Fibroblast of the aortic adventitia (primary cell): Measurements from ENCODE around the gene MYADM. TPM values are rescaled to one million over a fixed set of nuclear protein-coding genes. Genes with fewer than 3 reads are reported as not detected.

Source experiments
- DNase-seq: peaks from one replicate; pipeline ENCODE4 v3.0.0-alpha.2; 2010; ENCODE audit warnings: low read depth
- H3K4me3 ChIP-seq: 2 replicates; pipeline ENCODE4 v1.5.1; 2011; ENCODE audit warnings: low read depth, mild to moderate bottlenecking, control low read depth, low read length, moderate library complexity
- total RNA-seq: library from RNA; depleted of rRNA; stranded (reverse); fragments of >200 nt; gene quantifications from 2 replicates; pipeline ENCODE4 v1.2.3, GENCODE V29; 2012; ENCODE audit warnings: low replicate concordance
- TF ChIP-seq, protein P1 (sequence below): IDR thresholded peaks from 2 replicates; pipeline ENCODE4 v1.5.1; 2011; ENCODE audit warnings: mild to moderate bottlenecking, low read length, control low read depth, inconsistent platforms; ENCODE audit not compliant: insufficient read depth

The MYADM gene
- total RNA-seq, 1 donor = 30.2 TPM

DNA sequence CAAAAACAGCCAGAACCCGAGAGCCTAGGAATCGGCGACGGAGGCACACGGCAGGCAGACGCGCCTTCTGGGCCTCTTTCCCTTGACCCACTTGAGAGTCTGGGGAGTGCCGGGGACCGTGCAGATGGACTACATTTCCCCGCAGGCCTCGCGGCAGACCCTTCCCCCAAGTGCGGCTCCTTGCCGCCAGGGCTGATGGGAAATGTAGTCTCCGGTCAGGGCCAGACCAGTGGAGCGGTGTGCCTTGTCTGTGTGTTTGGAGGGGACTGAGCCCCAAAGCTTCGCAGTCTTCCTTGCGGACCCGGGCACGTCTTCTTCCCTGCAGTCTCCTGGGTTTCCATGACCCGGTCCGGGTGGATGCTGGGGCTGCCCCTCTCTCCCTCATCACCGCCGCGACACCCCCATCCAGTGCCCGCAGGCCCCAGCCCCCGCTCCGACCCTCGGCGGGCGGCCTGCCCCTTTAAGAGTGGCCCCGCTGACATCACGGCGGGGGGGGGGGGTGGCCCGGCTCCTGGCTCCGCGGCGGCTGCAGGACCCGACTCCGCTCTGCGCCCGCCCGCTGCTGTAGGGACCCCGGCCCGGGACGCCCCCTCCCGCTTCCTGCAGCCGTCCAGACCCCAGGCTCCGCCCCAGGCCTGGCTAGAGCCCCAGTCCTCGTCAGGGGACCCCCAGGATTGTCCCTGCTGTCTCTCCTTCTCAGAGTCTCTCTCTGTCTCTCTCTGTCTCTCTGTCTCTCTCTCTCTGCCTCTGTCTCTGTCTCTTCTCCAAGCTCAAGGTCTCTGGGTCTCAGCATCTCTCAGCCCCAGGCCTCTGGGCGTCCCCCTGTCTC is 40.6 kb downstream of the MYADM start:
- TF ChIP-seq, protein P1, sequence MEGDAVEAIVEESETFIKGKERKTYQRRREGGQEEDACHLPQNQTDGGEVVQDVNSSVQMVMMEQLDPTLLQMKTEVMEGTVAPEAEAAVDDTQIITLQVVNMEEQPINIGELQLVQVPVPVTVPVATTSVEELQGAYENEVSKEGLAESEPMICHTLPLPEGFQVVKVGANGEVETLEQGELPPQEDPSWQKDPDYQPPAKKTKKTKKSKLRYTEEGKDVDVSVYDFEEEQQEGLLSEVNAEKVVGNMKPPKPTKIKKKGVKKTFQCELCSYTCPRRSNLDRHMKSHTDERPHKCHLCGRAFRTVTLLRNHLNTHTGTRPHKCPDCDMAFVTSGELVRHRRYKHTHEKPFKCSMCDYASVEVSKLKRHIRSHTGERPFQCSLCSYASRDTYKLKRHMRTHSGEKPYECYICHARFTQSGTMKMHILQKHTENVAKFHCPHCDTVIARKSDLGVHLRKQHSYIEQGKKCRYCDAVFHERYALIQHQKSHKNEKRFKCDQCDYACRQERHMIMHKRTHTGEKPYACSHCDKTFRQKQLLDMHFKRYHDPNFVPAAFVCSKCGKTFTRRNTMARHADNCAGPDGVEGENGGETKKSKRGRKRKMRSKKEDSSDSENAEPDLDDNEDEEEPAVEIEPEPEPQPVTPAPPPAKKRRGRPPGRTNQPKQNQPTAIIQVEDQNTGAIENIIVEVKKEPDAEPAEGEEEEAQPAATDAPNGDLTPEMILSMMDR = no peak
- peak; percentile 74 for DNase-seq
- H3K4me3 ChIP-seq = peak overlapping the region; percentile 83

DNA sequence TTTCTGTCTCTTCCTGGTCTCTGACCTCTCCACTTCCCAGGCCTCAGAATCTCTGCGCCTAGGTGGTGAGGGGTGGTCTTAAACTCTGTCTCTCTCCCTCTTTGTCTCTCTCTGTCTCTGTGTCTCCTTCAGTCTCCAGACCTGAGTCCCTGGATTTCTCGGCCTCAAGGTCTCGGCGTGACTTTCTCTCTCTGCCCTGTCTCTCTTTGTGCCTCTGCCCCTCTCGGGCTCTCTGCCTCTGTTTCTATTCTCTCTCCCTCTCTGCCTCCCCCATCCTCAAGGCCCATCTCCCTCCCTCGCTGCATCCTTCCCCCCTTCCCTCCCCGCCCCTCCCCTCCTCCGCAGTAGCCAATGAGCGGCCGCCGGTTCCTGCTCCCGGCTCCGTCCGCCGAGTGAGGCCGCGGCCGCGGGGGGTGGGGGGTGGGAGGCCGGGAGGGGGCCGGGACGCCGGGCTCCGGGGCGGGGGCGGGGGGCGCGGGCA is 41.3 kb downstream of the MYADM start, which contains the start of gene CACNG7:
TSS of gene CACNG7 (plus strand) at position 344 of the 481 bp plus-strand sequence. CDS start 3,554 bp downstream, outside the sequence.
- H3K4me3 ChIP-seq = peak within 1 kb of the TSS; percentile 83
- peak; percentile 35 for DNase-seq
- TF ChIP-seq, protein P1 = no peak

DNA sequence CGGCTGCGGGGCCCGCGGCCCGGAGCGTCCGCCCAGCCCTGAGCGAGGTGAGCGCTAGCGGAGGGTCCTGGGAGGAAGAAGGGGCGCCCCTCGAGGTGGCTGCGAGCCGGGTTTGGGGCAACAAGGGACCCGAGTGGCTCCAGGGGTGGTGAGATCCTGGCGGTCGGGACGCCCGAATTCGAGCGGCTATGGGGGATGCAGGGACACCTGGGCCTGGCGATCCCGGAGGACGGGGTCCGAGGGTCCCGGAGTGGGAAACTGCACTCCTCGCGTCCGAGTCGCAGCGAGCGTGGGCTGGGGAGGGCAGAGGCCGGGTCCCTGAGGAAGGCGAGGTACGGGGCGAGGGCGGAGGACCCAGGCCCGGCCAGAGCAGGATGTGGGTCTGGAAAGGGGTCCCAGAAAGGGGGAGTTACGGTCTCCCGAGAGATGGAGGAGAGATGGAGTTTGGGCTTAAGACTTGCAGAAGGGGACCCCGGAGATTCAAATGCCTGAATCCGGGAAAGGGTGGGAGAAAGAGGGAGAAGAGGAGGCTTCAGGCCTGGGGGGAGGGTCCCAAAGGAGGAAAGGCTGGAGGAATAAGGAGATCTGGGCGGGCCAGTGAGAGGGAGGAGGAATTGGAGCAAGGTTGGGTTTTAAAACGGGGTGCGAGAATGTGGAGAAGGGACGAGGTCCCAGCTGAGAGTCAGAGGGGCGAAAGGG is 41.9 kb downstream of the MYADM start:
- TF ChIP-seq, protein P1 = no peak
- H3K4me3 ChIP-seq = peak overlapping the region; percentile 83
- DNase-seq = no peak

DNA sequence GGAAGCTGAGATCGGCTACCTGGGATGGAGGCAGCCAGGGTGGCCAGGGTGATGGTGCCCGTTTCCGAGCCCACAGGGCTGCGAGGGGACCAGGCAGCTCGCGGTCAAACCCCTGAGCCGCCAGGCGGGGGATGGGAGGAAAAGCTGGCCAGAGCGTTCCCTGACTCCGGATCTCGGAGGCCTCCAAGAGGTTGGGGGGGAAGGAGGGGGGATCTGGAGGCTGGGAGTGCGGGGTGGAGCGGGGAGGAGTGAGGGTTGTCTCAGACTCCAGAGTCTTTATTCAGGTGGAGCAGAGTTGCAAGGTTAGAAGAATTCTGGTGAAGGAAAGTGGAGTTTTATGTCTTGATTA is 42.5 kb downstream of the MYADM start:
- DNase-seq = peak; percentile 30
- TF ChIP-seq, protein P1 = no peak
- H3K4me3 ChIP-seq = peak overlapping the region; percentile 83

DNA sequence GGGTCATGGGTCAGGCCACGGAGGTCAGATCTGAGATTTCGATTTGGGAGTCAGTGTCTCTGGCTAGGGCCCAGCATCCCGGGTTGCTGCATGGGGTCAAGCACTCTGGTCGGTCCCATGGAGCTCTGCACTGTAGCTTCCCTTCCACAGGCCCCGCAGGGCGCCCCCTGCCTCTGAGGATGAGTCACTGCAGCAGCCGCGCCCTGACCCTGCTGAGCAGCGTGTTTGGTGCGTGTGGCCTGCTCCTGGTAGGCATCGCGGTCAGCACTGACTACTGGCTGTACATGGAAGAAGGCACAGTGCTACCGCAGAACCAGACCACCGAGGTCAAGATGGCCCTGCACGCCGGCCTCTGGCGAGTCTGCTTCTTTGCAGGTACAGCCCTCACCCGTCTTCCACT is 45.0 kb downstream of the MYADM start:
- TF ChIP-seq, protein P1 = peak; percentile 34
- DNase-seq = no peak
- no peak overlapping the region for H3K4me3 ChIP-seq

DNA sequence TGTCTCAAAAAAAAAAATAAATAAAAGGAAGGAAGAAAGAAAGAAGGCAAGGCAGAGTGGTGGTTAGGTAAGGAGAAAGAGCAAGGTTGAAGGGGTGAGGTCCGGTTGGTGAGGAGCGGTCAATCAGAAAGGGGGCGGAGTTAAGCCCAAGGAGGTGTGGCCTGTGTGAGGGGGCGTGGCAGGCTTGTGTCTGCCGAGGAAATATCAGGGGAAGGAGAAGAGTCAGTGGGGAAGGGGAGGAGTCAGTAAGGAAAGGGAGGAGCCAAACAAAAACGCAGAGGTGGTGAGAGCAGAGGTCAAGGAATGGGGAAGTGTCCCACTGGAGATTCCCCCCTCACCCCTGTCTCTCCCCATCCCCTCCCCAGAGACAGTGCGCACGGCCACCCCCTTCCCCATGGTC is 47.3 kb downstream of the MYADM start:
- H3K4me3 ChIP-seq = no peak overlapping the region
- no peak for DNase-seq

More for the DNA sequence above, 47.3 kb downstream of the MYADM start:
- TF ChIP-seq, protein P1 = no peak
